H1 (cell line): ENCODE measurements around the gene SMIM35. TPM values are rescaled to one million over a fixed set of nuclear protein-coding genes. Genes with fewer than 3 reads are reported as not detected.

ENCODE experiments used
- CTCF ChIA-PET: fragments of 300-600 bp; sonication (Branson Sonifier 250); formaldehyde crosslinking; loops from one replicate; lab custom pipeline; 2021; ENCODE audit not compliant: partially characterized antibody; lab: Charles Lee
- POLR2A ChIA-PET: fragments of 300-600 bp; sonication (Branson Sonifier 250); formaldehyde crosslinking; loops from one replicate; lab custom pipeline; 2021; ENCODE audit warnings: inconsistent platforms; ENCODE audit not compliant: partially characterized antibody; lab: Charles Lee
- DNase-seq, 2 experiments: peaks; one replicate each; pipeline versions ENCODE4 v3.0.0 to v3.0.0-alpha.2; 2010 to 2022; ENCODE audit warnings: low spot score in 2 of 2, low read depth in 1 of 2, mixed read lengths in 1 of 2
- FAIRE-seq: peaks from 2 replicates; lab custom pipeline; 2011; peaks lifted over from hg19 to GRCh38; lab: Jason Lieb, UNC
- H2AFZ ChIP-seq: 2 replicates; pipeline ENCODE4 v1.8.1; 2012; ENCODE audit warnings: low read length, inconsistent platforms
- H2AK5ac ChIP-seq: 2 replicates; pipeline ENCODE4 v1.6.1; 2013; ENCODE audit warnings: low read depth, low read length
- H2BK120ac ChIP-seq: replicated peaks from 2 replicates; pipeline ENCODE3; 2013; ENCODE audit warnings: low read depth, low read length, inconsistent platforms
- H2BK12ac ChIP-seq: 2 replicates; pipeline ENCODE4 v1.6.1; 2013; ENCODE audit warnings: low read depth, low read length
- H2BK15ac ChIP-seq: 2 replicates; pipeline ENCODE4 v1.6.1; 2013; ENCODE audit warnings: low read length
- H2BK20ac ChIP-seq: 2 replicates; pipeline ENCODE4 v1.6.1; 2013; ENCODE audit warnings: low read length
- H2BK5ac ChIP-seq: 2 replicates; pipeline ENCODE4 v1.6.1; 2013; ENCODE audit warnings: low read depth, low read length
- H3K14ac ChIP-seq: 2 replicates; pipeline ENCODE4 v1.6.1; 2013; ENCODE audit warnings: inconsistent platforms; ENCODE audit not compliant: insufficient read length
- H3K18ac ChIP-seq: 2 replicates; pipeline ENCODE4 v1.6.1; 2013; ENCODE audit warnings: low read length; ENCODE audit errors: extremely low read depth
- H3K23ac ChIP-seq: 2 replicates; pipeline ENCODE4 v1.6.1; 2013; ENCODE audit warnings: inconsistent platforms; ENCODE audit not compliant: insufficient read length
- H3K23me2 ChIP-seq: 2 replicates; pipeline ENCODE4 v1.6.1; 2013; ENCODE audit warnings: low read depth, low read length
- H3K27ac ChIP-seq: 2 replicates; pipeline ENCODE4 v1.6.1; 2011; ENCODE audit warnings: low read depth, low read length, inconsistent platforms
- H3K27me3 ChIP-seq, 4 experiments: replicated peaks in 1 of 4; 1 replicate in 1 of 4; 2 replicates in 3 of 4; pipeline versions ENCODE4 v1.6.1 to v1.8.1; 2011 to 2013; ENCODE audit warnings: low read length in 3 of 4, mild to moderate bottlenecking in 3 of 4, inconsistent platforms in 2 of 4, mixed read lengths in 2 of 4, moderate library complexity in 1 of 4; ENCODE audit not compliant: control insufficient read depth in 3 of 4, insufficient read depth in 3 of 4; ENCODE audit errors: extremely low read depth in 1 of 4
- H3K36me3 ChIP-seq, 4 experiments: 2 replicates each; pipeline versions ENCODE4 v1.6.1 to v1.8.1; 2011 to 2013; ENCODE audit warnings: mild to moderate bottlenecking in 4 of 4, low read length in 3 of 4, moderate library complexity in 2 of 4, control low read depth in 1 of 4, inconsistent platforms in 1 of 4; ENCODE audit not compliant: insufficient read depth in 4 of 4, control insufficient read depth in 2 of 4
- H3K4ac ChIP-seq: replicated peaks from 2 replicates; pipeline ENCODE3; 2013; ENCODE audit warnings: low read length, low read depth, mixed read lengths, inconsistent platforms; ENCODE audit not compliant: insufficient read length
- H3K4me1 ChIP-seq, 4 experiments: replicated peaks in 1 of 4; 1 replicate in 1 of 4; 2 replicates in 3 of 4; pipeline versions ENCODE4 v1.6.1 to v1.8.1; 2011 to 2013; ENCODE audit warnings: low read length in 3 of 4, inconsistent platforms in 2 of 4, mixed read lengths in 1 of 4; ENCODE audit not compliant: insufficient read depth in 4 of 4, control insufficient read depth in 3 of 4
- H3K4me2 ChIP-seq, 2 experiments: 2 replicates each; pipeline versions ENCODE4 v1.6.1 to v1.8.1; 2011 to 2013; ENCODE audit warnings: low read depth in 2 of 2, low read length in 2 of 2, control low read depth in 1 of 2, inconsistent platforms in 1 of 2, mild to moderate bottlenecking in 1 of 2; ENCODE audit not compliant: insufficient read depth in 1 of 2
- H3K4me3 ChIP-seq, 4 experiments: fragments of 200-600, 300-600 bp in 1 of 4; sonication (generic), shearing (Covaris generic), sonication (Bioruptor Twin) in 1 of 4; 2 replicates each; pipeline versions ENCODE4 v1.5.1 to v1.8.1; 2011 to 2016; ENCODE audit warnings: low read length in 4 of 4, low read depth in 3 of 4, control low read depth in 2 of 4, inconsistent platforms in 2 of 4, mild to moderate bottlenecking in 2 of 4, mixed read lengths in 1 of 4, moderate library complexity in 1 of 4; ENCODE audit not compliant: insufficient read depth in 2 of 4; ENCODE audit errors: extremely low read depth in 1 of 4
- H3K56ac ChIP-seq: replicated peaks from 2 replicates; pipeline ENCODE3; 2013; ENCODE audit warnings: low read depth, mild to moderate bottlenecking, mixed read lengths, low read length, inconsistent platforms; ENCODE audit not compliant: insufficient read length
- H3K79me1 ChIP-seq: 2 replicates; pipeline ENCODE4 v1.6.1; 2013; ENCODE audit warnings: low read depth, low read length, control low read depth
- H3K79me2 ChIP-seq, 2 experiments: 2 replicates each; pipeline versions ENCODE4 v1.6.1 to v1.8.1; 2012 to 2013; ENCODE audit warnings: low read length in 2 of 2, mild to moderate bottlenecking in 2 of 2, inconsistent platforms in 1 of 2; ENCODE audit not compliant: insufficient read depth in 2 of 2, control insufficient read depth in 1 of 2
- H3K9ac ChIP-seq, 4 experiments: replicated peaks in 1 of 4; 1 replicate in 1 of 4; 2 replicates in 3 of 4; pipeline versions ENCODE4 v1.6.1 to v1.8.1; 2011 to 2013; ENCODE audit warnings: low read depth in 3 of 4, low read length in 3 of 4, control low read depth in 2 of 4, mild to moderate bottlenecking in 2 of 4, moderate library complexity in 2 of 4, inconsistent platforms in 1 of 4; ENCODE audit errors: extremely low read depth in 1 of 4
- H3K9me3 ChIP-seq, 2 experiments: 2 replicates each; pipeline versions ENCODE4 v1.6.1 to v1.8.1; 2012 to 2013; ENCODE audit warnings: mild to moderate bottlenecking in 2 of 2, moderate library complexity in 2 of 2, control low read depth in 1 of 2, inconsistent platforms in 1 of 2, low read depth in 1 of 2, low read length in 1 of 2, mixed read lengths in 1 of 2; ENCODE audit not compliant: insufficient read depth in 2 of 2
- H4K20me1 ChIP-seq, 2 experiments: replicated peaks in 1 of 2; 2 replicates each; pipeline versions ENCODE3 to v1.8.1; 2011 to 2013; ENCODE audit warnings: inconsistent platforms in 2 of 2, low read length in 2 of 2, mild to moderate bottlenecking in 1 of 2; ENCODE audit not compliant: insufficient read depth in 2 of 2, control insufficient read depth in 1 of 2
- H4K5ac ChIP-seq: 2 replicates; pipeline ENCODE4 v1.6.1; 2013; ENCODE audit warnings: low read length, low read depth, mixed read lengths, inconsistent platforms; ENCODE audit not compliant: insufficient read length
- H4K8ac ChIP-seq: 2 replicates; pipeline ENCODE4 v1.8.0; 2013; ENCODE audit warnings: mild to moderate bottlenecking, moderate library complexity, low read length, inconsistent platforms; ENCODE audit not compliant: insufficient read depth; ENCODE audit errors: extremely low read depth
- H4K91ac ChIP-seq: replicated peaks from 2 replicates; pipeline ENCODE3; 2013; ENCODE audit warnings: low read length, mixed read lengths, inconsistent platforms; ENCODE audit not compliant: insufficient read length
- CTCF ChIP-seq, 3 experiments: IDR thresholded peaks; 1 replicate in 2 of 3; 2 replicates in 1 of 3; pipeline versions ENCODE4 v1.5.1 to v1.6.1; 2011; ENCODE audit warnings: low read length in 3 of 3, mild to moderate bottlenecking in 3 of 3, inconsistent platforms in 2 of 3, low read depth in 1 of 3, moderate library complexity in 1 of 3; ENCODE audit not compliant: insufficient read depth in 1 of 3; ENCODE audit errors: control extremely low read depth in 1 of 3
- SP2 ChIP-seq: IDR thresholded peaks from 2 replicates; pipeline ENCODE4 v1.6.1; 2012; ENCODE audit warnings: mild to moderate bottlenecking, low read length, inconsistent platforms
- WGBS, 2 experiments: shearing (Covaris generic) in 1 of 2; methylation state at CpG; one replicate each; pipeline versions ENCODE4 v1.1.6 to v1.1.7; 2013 to 2015; ENCODE audit warnings: low lambda C conversion rate in 2 of 2, mixed read lengths in 2 of 2, inconsistent platforms in 1 of 2, low coverage in 1 of 2, missing lambda C conversion rate in 1 of 2; ENCODE audit not compliant: insufficient replicate concordance in 2 of 2, insufficient coverage in 1 of 2, insufficient read length in 1 of 2; ENCODE audit errors: extremely low coverage in 1 of 2, missing lambda C conversion rate in 1 of 2; 5-methylcytosine and 5-hydroxymethylcytosine counted together
- polyA plus RNA-seq, 7 experiments: library from polyadenylated mRNA; depleted of rRNA in 3 of 7; stranded (reverse) in 5 of 7; unstranded in 2 of 7; fragments of >200 nt in 5 of 7; fragments of 200-250 nt in 2 of 7; gene quantifications; 1 replicate in 5 of 7; 2 replicates in 1 of 7; 4 replicates in 1 of 7; pipeline versions ENCODE4 v1.2.1 to v1.2.3, GENCODE V29; 2011 to 2013; ENCODE audit warnings: missing spikeins in 2 of 7, mixed read lengths in 2 of 7
- total RNA-seq: library from RNA; stranded (reverse); fragmentation: NEBNext Ultra II Directional; extraction: Animal tissue kit (Norgen Biotek cat#: 25700); gene quantifications from 2 replicates; pipeline ENCODE4 v1.2.1, GENCODE V29; 2021

SMIM35 gene
- total and polyA plus RNA-seq, 2 of the 8 experiments (the other 6 are each of a cell fraction or from before 2014, with no cell fraction given) = not detected

GRCh38 chr11:118105657-118106305 is 19.0 kb upstream of the SMIM35 start:
- no peak overlapping the region for H3K56ac ChIP-seq
- no peak overlapping the region for H4K91ac ChIP-seq
- no peak overlapping the region for H2BK15ac ChIP-seq
- no peak overlapping the region for H4K5ac ChIP-seq
- no peak overlapping the region for H2BK12ac ChIP-seq
- FAIRE-seq (no peak), DNase-seq (no peak)
- POLR2A ChIA-PET = no interaction called here
- no peaks in the 10 kb centered on the region for H3K79me1 ChIP-seq
- no peaks in the 10 kb centered on the region for H3K79me2 ChIP-seq
- H3K23me2 ChIP-seq = no peaks in the 10 kb centered on the region; the same call in 1 of the 2 replicates
- no peaks in the 10 kb centered on the region for H4K20me1 ChIP-seq
- H3K27me3 ChIP-seq = no peaks in the 10 kb centered on the region; a peak in 1 of 7 replicates
- H3K27ac ChIP-seq = no peak overlapping the region
- H3K9me3 ChIP-seq = no peaks in the 10 kb centered on the region
- no peak overlapping the region for H3K23ac ChIP-seq
- WGBS, 2 experiments = 75% methylated on average over 4 of the region's 4 CpGs; no CpG with 5 or more reads in 1 of the 2 experiments
- no peaks in the 10 kb centered on the region for H3K36me3 ChIP-seq
- TF ChIP-seq SP2 (no peak), CTCF (IDR thresholded peaks at IDR 0.05; ENCODE audit: control extremely low read depth in 1 of 3, insufficient read depth in 1 of 3, low read depth in 1 of 3, low read length in 3 of 3) (no peak)
- no peak overlapping the region for H3K14ac ChIP-seq
- no peak overlapping the region for H3K4me3 ChIP-seq
- no peak overlapping the region for H3K4ac ChIP-seq
- no peak overlapping the region for H2AFZ ChIP-seq
- H3K18ac ChIP-seq = no peak overlapping the region
- peaks cover 0 to 3% (median 1%) of the 10 kb centered on the region in 4 experiments; a peak in 3 of 7 replicates for H3K4me1 ChIP-seq
- H2BK5ac ChIP-seq = no peak overlapping the region
- H4K8ac ChIP-seq = no peak overlapping the region
- H3K9ac ChIP-seq = no peak overlapping the region
- H3K4me2 ChIP-seq = no peak overlapping the region
- no peak overlapping the region for H2BK120ac ChIP-seq
- CTCF ChIA-PET = interaction anchor here (1.3 kb wide), 1 partner anchor 298 kb away, joined by 4 read pairs; no protein-coding TSS in a partner anchor
- no peak overlapping the region for H2BK20ac ChIP-seq
- no peak overlapping the region for H2AK5ac ChIP-seq
